Testis (tissue), 3 donors: ENCODE results near the gene ADAP1. TPM values are rescaled to one million over a fixed set of nuclear protein-coding genes. Genes with fewer than 3 reads are reported as not detected.

Experiments
- DNase-seq: peaks from one replicate; pipeline ENCODE4 v3.0.0-alpha.2; 2019
- H3K27ac ChIP-seq, 2 donors: fragments of 200-600 bp; sonication (generic); one replicate each; pipeline ENCODE4 v1.5.1; 2019
- H3K27me3 ChIP-seq: fragments of 200-600 bp; sonication (generic); one replicate; pipeline ENCODE4 v1.5.1; 2019
- H3K36me3 ChIP-seq: fragments of 200-600 bp; sonication (generic); one replicate; pipeline ENCODE4 v1.5.1; 2017; ENCODE audit warnings: low read depth; ENCODE audit errors: missing control alignments
- H3K4me1 ChIP-seq: fragments of 200-600 bp; sonication (generic); one replicate; pipeline ENCODE4 v1.5.1; 2019
- H3K4me3 ChIP-seq, 2 donors: fragments of 200-600 bp; sonication (generic); one replicate each; pipeline ENCODE4 v1.5.1; 2017 to 2019
- H3K9me3 ChIP-seq: fragments of 200-600 bp; sonication (generic); one replicate; pipeline ENCODE4 v1.5.1; 2017
- POLR2A ChIP-seq: fragments of 450-650 bp; IDR thresholded peaks from one replicate; pipeline ENCODE4 v1.6.1; 2017; ENCODE audit warnings: antibody characterized with exemption, mild to moderate bottlenecking, moderate library complexity
- WGBS, 2 donors: methylation state at CpG; one replicate each; pipeline ENCODE4 v1.1.5; 2018; 5-methylcytosine and 5-hydroxymethylcytosine counted together
- intact Hi-C: fragments of 100-400 bp; cut with DNase I; formaldehyde crosslinking; loops from one replicate; pipeline ENCODE4 v1.15.1; 2023; ENCODE audit warnings: low total_unique reads
- polyA plus RNA-seq: library from polyadenylated mRNA; stranded (reverse); fragments of 350-450 nt; fragmentation: Illumina TruSeq; extraction: RNeasy Lipid Tissue Mini Kit (QIAGEN cat#74804); gene quantifications from one replicate; pipeline ENCODE4 v1.2.3, GENCODE V29; 2014; ENCODE audit warnings: low read depth, low replicate concordance; ENCODE audit not compliant: insufficient read depth
- total RNA-seq, 2 donors: library from RNA; depleted of rRNA; stranded (reverse); fragments of >200 nt; gene quantifications; one replicate each; pipeline ENCODE4 v1.2.3, GENCODE V29; 2016
- TF ChIP-seq, protein P1 (sequence below), 3 experiments: fragments of 450-650 bp in 2 of 3; fragments of 200-600 bp in 1 of 3; sonication (generic) in 1 of 3; IDR thresholded peaks; one replicate each; pipeline ENCODE4 v1.5.1; 2016 to 2019; ENCODE audit warnings: antibody characterized with exemption in 3 of 3, mild to moderate bottlenecking in 2 of 3, moderate library complexity in 1 of 3

Gene ADAP1
- total and polyA plus RNA-seq, 3 donors from 2014 or later, result 2.4 to 10.9 (median 6.1) TPM

DNA sequence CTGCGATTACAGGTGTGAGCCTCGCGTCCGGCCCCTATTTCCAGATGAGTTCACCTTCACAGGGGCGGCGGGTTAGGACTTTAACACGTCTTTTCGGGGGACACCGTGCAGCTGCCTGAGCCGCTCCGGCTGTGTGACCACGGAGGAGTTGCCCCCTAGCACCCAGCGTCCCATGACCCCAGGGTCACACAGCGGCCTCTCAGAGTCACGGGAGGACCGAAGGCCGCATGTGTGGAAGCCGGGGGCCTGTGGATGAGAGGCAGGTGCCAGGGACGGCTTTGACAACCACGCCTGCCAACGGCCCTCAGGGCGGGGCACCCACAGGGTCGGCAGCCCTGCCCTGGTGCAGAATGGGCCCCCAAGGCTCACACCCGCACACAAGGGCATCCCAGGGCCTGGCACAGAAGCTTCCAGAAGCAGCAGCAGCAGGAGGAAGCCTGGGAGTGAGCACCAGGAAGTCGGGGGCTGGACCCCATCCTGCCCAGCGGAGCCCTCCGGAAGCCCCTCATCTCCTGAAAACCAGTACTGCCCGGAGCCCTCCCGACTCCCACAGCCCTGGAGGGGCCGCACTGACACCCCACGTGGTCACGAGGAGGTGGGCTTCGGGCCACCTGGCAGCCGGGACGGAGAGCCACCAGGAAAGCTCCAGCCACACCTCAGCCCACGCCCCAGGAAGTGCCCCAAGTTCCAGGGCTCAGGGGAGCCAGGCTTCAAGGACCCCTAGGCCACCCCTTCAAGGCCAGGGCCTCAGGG, 32.7 kb downstream of the ADAP1 start:
- Histone ChIP-seq H3K27me3 (no peaks in the 10 kb centered on the region), H3K36me3 (no peaks in the 10 kb centered on the region), H3K9me3 (no peaks in the 10 kb centered on the region), H3K4me3 (no peak overlapping the region), H3K4me1 (no peaks in the 10 kb centered on the region), H3K27ac (no peak overlapping the region)
- WGBS, 2 donors, result 76 to 86% methylated on average over 10 to 35 of the region's 36 CpGs
- no peak for DNase-seq
- no peak for TF ChIP-seq POLR2A
- TF ChIP-seq, protein P1, sequence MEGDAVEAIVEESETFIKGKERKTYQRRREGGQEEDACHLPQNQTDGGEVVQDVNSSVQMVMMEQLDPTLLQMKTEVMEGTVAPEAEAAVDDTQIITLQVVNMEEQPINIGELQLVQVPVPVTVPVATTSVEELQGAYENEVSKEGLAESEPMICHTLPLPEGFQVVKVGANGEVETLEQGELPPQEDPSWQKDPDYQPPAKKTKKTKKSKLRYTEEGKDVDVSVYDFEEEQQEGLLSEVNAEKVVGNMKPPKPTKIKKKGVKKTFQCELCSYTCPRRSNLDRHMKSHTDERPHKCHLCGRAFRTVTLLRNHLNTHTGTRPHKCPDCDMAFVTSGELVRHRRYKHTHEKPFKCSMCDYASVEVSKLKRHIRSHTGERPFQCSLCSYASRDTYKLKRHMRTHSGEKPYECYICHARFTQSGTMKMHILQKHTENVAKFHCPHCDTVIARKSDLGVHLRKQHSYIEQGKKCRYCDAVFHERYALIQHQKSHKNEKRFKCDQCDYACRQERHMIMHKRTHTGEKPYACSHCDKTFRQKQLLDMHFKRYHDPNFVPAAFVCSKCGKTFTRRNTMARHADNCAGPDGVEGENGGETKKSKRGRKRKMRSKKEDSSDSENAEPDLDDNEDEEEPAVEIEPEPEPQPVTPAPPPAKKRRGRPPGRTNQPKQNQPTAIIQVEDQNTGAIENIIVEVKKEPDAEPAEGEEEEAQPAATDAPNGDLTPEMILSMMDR (IDR thresholded peaks at IDR 0.05), result no peak
- intact Hi-C loops, result no loop called here

DNA sequence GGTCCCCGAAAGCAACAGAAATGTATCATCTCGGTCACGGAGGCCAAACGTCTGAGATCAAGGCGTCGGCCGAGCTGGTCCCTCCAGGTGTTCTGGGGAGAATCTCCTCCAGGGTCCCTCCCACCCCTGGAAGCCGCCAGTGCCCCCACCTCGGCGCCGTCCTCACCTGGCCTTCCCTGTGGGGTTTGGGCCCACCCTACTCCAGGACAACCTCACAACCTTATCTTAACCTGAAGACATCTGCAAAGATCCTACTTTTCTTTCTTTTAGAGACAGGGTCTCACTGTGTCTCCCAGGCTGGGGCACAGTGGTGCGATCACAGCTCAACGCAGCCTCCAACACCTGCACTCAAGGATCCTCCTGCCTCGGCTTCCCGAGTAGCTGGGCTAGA, 33.4 kb downstream of the ADAP1 start:
- Histone ChIP-seq H3K27me3 (no peaks in the 10 kb centered on the region), H3K27ac (no peak overlapping the region), H3K4me1 (peaks cover 3% of the 10 kb centered on the region), H3K4me3 (no peak overlapping the region), H3K9me3 (no peaks in the 10 kb centered on the region), H3K36me3 (no peaks in the 10 kb centered on the region)
- intact Hi-C loops, result no loop called here
- DNase-seq, result no peak
- WGBS, 2 donors, result 89 to 92% methylated on average over 15 of the region's 15 CpGs
- no peak for TF ChIP-seq POLR2A
- TF ChIP-seq, protein P1 (IDR thresholded peaks at IDR 0.05), result no peak

DNA sequence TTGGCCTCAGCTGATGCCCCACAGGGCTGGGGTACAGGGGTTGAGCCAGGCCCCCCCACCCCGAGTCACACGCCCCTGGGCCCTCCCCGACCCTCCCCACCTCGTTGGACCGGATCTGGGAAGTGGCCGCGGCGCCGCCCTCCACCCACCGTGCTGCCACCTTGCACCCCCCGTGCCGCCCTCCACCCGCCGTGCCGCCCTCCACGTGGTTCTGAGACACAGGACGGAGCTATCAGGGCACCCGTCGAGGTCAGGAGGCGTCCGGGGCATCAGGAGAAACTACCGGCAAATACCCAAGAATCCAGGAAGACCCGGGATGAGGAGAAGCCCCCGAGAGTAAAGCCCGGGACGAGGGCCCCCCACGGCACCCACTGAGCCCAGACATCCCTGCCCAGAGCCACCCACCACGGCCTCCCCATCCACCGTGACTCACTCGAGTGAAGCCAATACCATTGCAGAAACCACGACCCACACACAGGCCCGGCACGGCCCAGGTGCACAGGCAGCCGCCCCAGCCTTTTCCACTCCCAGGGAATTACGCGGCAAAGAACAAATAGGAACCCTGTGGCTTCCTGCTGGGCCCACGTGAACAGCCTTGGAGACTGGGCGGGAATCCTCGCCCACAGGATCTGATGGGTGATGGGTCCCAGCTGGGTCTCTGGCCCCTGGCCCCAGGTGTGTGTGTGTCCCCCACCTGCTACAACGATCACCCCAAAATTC, 34.0 kb downstream of the ADAP1 start:
- H3K4me1 ChIP-seq, result peaks cover 3% of the 10 kb centered on the region
- no peak for DNase-seq

DNA sequence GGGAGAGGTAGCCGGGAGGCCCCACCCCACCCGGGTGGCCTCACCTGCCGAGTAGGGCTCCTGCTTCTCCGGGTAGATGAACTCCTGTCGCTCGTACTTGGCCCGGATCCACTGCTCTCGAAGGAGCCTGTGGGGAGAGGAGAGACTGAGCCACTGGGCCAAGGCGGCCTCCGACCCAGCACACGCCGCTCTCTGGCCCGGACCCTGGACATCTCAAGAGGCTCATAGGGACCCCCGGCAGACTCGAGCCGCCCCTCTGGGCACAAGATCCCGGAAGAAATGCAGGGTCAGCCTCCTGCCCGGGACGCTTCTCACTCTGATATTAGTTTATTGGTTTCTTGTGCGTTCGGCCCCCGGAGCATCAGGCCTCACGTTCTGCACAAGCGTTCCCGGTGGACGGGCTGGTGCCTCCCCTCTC, 34.5 kb downstream of the ADAP1 start:
- H3K27ac ChIP-seq, result no peak overlapping the region
- H3K27me3 ChIP-seq, result no peaks in the 10 kb centered on the region
- 82 to 84% methylated on average over 23 to 26 of the region's 26 CpGs for WGBS, 2 donors
- DNase-seq, result no peak
- no peaks in the 10 kb centered on the region for H3K36me3 ChIP-seq
- no peak overlapping the region for H3K4me3 ChIP-seq
- H3K9me3 ChIP-seq, result no peaks in the 10 kb centered on the region
- intact Hi-C loops, result no loop called here
- peaks cover 3% of the 10 kb centered on the region for H3K4me1 ChIP-seq
- no peak for TF ChIP-seq POLR2A
- TF ChIP-seq, protein P1 (IDR thresholded peaks at IDR 0.05), result no peak

More for the DNA sequence above, 34.0 kb downstream of the ADAP1 start:
- Histone ChIP-seq H3K4me3 (no peak overlapping the region), H3K36me3 (no peaks in the 10 kb centered on the region), H3K27me3 (no peaks in the 10 kb centered on the region), H3K27ac (no peak overlapping the region), H3K9me3 (no peaks in the 10 kb centered on the region)
- TF ChIP-seq, protein P1 (IDR thresholded peaks at IDR 0.05), result no peak
- no peak for TF ChIP-seq POLR2A
- intact Hi-C loops, result no loop called here
- WGBS, 2 donors, result 85 to 91% methylated on average over 24 to 40 of the region's 40 CpGs
